Posterior cingulate gyrus (tissue), 11 donors: ENCODE results near the gene AMD1.

ENCODE experiments used
- DNase-seq, 10 donors: peaks; one replicate each; pipeline versions ENCODE4 v3.0.0 to v3.0.0-alpha.2; 2020 to 2021; ENCODE audit warnings: mixed read lengths in 3 of 10
- intact Hi-C: fragments of 100-400 bp; cut with DNase I; formaldehyde crosslinking; loops from one replicate; pipeline ENCODE4 v1.15.1; 2023

Gene AMD1

DNA sequence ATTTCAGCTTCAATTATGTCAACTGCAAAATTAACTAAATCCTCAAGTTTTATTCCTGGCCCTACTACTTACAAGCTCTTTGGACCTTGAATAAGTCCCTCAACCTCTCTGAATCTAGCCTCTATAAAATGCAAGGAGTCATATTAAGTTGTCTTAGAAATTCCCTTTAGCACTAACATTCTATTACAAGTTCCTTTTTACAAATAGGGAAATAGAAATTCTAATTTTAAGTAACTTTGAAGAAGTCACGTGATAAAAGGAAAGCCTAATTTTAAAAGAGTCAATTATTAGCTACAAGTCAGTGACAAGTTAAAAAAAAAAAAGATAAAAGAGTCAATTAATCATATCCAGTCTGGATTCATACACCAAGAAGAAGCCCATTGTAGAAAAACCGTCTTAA is 59.3 kb downstream of the AMD1 start:
- intact Hi-C loops: no loop called here

DNA sequence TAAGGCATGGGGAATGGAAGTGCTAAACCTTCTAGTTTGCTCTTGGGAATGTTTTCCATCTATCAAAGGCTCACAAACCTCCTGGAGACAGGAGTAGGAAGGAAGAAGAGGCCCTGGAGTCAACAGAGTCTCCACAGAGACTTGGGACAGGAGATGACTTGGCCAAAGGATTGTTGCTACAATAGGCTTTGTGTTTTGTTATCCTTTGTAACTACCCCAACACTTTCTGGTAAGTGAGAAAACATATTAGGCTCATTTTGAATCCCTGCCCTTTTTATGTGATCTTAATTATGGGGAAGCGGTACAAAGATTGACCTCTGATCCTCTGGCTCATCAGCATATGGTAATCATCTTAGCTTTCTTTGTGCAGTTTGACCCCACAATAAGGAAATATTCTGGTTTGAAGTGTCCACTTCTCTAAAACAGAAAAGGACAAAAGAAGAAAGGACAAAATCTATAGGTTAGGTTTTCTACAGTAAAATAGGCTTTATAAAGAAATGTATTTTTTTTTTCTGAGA is 59.9 kb downstream of the AMD1 start:
- no peak for DNase-seq
- intact Hi-C loops: no loop called here

More for the DNA sequence above, 59.3 kb downstream of the AMD1 start:
- no peak for DNase-seq

DNA sequence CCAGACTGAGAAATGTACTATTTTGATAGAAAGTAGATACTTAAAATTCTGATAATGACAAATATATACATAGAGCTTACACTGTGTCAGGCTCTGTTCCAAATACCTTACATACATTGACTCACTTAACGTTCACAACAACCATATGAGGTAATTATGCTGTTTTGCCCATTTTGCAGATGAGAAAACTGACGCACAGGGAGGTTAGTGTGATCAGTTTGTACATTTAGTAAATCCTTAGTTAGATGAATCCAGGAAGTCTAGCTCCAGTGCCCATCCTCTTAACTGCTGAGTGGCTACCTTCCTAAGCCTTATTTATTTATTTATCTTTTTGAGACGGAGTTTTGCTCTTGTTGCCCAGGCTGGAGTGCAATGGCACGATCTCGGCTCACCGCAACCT is 60.6 kb downstream of the AMD1 start:
- DNase-seq: no peak
- intact Hi-C loops: no loop called here

DNA sequence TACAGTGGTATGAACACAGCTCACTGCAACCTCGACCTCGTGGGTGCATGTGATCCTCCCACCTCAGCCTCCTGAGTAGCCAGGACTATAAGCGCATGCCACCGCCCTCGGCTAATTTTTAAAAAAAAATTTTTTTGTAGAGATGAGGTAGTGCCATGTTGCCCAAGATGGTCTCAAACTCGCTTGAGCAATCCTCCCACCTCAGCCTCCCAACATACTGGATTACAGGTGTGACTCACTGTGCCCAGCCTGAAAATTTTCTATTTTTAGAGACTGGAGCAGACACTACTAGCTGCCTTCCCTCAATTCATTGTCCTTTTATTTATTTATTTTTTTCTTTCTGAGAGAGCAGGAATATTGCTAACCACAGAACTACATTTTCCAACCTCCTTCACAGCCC is 63.6 kb downstream of the AMD1 start:
- intact Hi-C loops: no loop called here
- DNase-seq: no peak

DNA sequence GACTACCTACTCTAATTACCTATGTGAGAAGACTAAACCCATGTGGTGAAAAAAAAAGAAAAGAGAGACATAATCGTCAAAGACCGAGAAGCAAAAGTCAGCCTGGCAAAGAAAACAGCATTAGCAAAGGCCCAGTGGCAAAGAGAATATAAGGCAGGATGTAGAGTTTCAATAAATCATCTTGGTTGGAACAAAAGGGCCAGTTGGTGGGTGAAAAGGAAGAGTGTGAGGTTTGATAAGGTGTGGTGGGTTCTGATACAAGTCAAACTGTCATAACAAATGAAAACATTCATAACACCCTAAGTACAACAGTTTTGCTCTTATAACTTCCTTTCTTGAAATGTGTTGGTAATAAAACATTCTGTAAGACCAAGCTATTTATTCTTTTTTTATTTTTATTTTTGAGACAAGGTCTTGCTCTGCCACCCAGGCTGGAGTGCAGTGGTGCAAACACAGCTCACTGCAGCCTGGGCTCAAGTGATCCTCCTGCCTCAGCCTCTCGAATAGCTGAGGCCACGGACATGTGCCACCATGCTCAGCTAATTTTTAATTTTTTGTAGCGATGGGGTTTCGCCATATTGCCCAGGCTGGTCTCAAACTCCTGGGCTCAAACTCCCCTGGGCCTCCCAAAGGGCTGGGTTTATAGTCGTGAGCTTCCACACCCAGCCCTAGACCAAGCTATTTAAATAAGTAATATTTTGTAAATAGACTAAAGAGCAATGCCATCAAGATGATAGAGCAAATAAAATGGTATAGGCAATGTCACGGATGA is 65.0 kb downstream of the AMD1 start:
- no peak for DNase-seq
- intact Hi-C loops: loop anchor here (5.0 kb wide), 1 partner anchor 37 kb away; no protein-coding TSS in a partner anchor

DNA sequence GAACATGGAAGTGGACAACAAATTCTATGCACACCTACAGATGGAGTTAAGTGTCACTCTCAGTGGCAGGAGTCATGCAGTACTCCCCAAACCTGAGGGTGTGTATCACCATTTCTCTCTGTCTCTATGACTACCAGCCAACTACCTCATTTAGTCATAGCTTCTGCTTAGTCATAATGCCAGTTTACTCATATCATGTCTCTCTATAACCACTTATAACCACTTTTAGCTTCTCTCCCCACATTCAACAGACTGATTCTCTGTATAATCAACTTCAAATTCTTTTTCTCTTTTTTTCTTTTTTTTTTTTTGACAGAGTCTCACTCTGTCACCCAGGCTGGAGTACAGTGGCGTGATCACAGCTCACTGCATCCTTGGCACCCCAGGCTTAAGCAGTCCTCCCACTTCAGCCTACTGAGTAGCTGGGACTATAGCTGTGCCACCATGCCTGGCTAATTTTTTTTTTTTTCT is 70.1 kb downstream of the AMD1 start:
- peak in 5 of 10 donors; percentile 17 to 82 (median 34) for DNase-seq
- intact Hi-C loops: loop anchor here (5.0 kb wide), 1 partner anchor 42 kb away; no protein-coding TSS in a partner anchor
